Kidney epithelial cell (primary cell): ENCODE results near the gene ARL6IP1. TPM values are rescaled to one million over a fixed set of nuclear protein-coding genes. Genes with fewer than 3 reads are reported as not detected.

Source experiments
- DNase-seq: peaks from one replicate; pipeline ENCODE4 v3.0.0-alpha.2; 2010; ENCODE audit warnings: low read depth
- H3K27me3 ChIP-seq: 2 replicates; pipeline ENCODE4 v1.6.0; 2011; ENCODE audit warnings: low read length; ENCODE audit not compliant: control insufficient read depth, insufficient read depth
- H3K36me3 ChIP-seq: 2 replicates; pipeline ENCODE4 v1.5.1; 2011; ENCODE audit warnings: low read length; ENCODE audit not compliant: control insufficient read depth, insufficient read depth
- H3K4me3 ChIP-seq: 2 replicates; pipeline ENCODE4 v1.5.1; 2011; ENCODE audit warnings: low read depth, mild to moderate bottlenecking, control low read depth, low read length
- total RNA-seq: library from RNA; depleted of rRNA; stranded (reverse); fragments of >200 nt; gene quantifications from 2 replicates; pipeline ENCODE4 v1.2.3, GENCODE V29; 2015
- TF ChIP-seq, protein P1 (sequence below): IDR thresholded peaks from 2 replicates; pipeline ENCODE4 v1.5.1; 2011; ENCODE audit warnings: mild to moderate bottlenecking, moderate library complexity, low read length, control low read depth, inconsistent platforms; ENCODE audit not compliant: insufficient read depth, poor library complexity, severe bottlenecking

Gene ARL6IP1
- total RNA-seq, 1 donor from 2014 or later: 267 TPM

GRCh38 chr16:18796377-18796776 lies 5.0 kb downstream of the ARL6IP1 start:
- no peak for DNase-seq
- TF ChIP-seq, protein P1, sequence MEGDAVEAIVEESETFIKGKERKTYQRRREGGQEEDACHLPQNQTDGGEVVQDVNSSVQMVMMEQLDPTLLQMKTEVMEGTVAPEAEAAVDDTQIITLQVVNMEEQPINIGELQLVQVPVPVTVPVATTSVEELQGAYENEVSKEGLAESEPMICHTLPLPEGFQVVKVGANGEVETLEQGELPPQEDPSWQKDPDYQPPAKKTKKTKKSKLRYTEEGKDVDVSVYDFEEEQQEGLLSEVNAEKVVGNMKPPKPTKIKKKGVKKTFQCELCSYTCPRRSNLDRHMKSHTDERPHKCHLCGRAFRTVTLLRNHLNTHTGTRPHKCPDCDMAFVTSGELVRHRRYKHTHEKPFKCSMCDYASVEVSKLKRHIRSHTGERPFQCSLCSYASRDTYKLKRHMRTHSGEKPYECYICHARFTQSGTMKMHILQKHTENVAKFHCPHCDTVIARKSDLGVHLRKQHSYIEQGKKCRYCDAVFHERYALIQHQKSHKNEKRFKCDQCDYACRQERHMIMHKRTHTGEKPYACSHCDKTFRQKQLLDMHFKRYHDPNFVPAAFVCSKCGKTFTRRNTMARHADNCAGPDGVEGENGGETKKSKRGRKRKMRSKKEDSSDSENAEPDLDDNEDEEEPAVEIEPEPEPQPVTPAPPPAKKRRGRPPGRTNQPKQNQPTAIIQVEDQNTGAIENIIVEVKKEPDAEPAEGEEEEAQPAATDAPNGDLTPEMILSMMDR: no peak
- Histone ChIP-seq H3K27me3 (no peaks in the 10 kb centered on the region), H3K36me3 (no peaks in the 10 kb centered on the region), H3K4me3 (no peak overlapping the region)

DNA sequence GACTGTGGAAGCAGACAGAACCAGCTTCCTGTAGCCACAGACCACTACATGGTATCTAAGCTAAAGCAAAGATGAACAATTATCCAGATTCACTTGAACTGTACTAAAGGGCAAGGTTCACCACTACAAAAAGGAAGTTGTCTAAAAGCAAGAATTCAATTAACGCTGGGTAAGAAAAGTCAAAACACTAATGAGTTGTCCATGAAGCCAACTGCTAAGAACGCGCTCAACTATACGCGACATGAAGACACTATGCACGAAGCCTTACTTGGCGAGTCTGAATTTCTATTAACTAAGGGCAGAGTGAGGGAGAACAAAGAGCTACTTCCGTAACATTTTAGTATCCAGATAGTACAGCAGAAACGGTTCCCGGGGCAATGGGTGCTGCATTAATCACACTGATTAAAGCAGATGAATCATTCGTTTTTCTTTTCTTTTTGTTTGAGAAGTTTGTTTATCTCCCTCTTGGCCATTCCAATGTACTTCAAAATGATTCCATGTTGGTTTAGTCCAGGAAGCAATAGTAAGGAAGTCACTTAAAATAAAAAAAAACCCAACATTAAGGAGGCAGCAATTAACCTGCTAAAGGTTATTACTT lies 8.4 kb downstream of the ARL6IP1 start:
- no peak overlapping the region for H3K4me3 ChIP-seq
- H3K27me3 ChIP-seq: no peaks in the 10 kb centered on the region
- H3K36me3 ChIP-seq: peaks cover 3% of the 10 kb centered on the region
- DNase-seq: no peak
- TF ChIP-seq, protein P1: no peak

DNA sequence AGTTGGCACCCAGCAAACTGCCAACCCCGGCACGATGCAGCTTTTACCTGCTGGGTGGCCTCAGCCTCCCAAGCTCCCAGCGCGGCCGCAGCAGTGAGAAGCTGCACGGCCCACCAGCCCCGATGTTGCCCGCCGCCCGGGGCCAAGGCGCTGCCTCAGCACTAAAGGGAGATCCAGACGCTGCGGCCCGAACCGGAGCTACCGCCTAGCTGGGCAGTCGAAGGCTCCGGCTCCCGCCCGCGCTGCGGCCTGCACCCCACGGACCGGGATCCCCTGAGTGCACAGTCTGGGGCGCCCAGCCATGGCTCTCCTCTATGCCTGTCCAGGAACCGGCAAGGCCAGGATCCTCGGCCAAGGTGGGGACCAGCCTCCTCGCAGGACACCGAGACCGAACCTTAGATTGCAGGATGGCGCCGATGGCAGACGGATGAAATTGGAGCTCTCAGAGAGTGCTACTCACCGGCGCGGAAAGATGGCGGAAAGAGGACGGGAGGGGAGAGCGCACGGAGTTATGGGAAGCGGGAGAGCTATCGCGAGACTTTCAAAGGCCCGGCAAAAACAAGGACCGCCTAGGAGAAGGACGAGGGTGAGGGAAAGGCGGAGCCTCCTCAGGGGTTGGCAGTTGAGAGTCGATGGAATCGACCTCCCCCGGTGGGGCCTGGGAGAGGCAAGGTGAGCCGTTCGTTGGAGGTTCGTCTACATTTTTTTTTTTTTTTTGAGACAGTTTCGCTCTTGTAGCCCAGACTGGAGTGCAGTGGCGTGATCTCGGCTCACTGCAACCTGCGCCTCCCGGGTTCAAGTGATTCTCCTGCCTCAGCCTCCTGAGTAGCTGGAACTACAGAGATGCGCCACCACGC lies 11.3 kb downstream of the ARL6IP1 start, which contains the start of gene RPS15A:
RPS15A (minus strand) TSS at position 485 of the 857 bp plus-strand sequence. CDS start 1,221 bp downstream, outside the sequence.
- Histone ChIP-seq H3K27me3 (no peaks in the 10 kb centered on the region), H3K4me3 (peak within 1 kb of the TSS; percentile 90), H3K36me3 (peaks cover 3% of the 10 kb centered on the region)
- TF ChIP-seq, protein P1: no peak
- DNase-seq: peak; percentile 92

- peak overlapping the region; percentile 90 for H3K4me3 ChIP-seq
- H3K36me3 ChIP-seq: peaks cover 4% of the 10 kb centered on the region
- TF ChIP-seq, protein P1: no peak
- no peaks in the 10 kb centered on the region for H3K27me3 ChIP-seq
- no peak for DNase-seq
These were observed 11.9 kb downstream of the ARL6IP1 start for GRCh38 chr16:18789515-18789849.

- Histone ChIP-seq H3K36me3 (peaks cover 4% of the 10 kb centered on the region), H3K4me3 (peak overlapping the region; percentile 90), H3K27me3 (no peaks in the 10 kb centered on the region)
- TF ChIP-seq, protein P1: no peak
- no peak for DNase-seq
These were observed 12.4 kb downstream of the ARL6IP1 start for GRCh38 chr16:18788828-18789514.
